H4 (cell line): Measurements from ENCODE around the gene CERCAM. TPM values are rescaled to one million over a fixed set of nuclear protein-coding genes. Genes with fewer than 3 reads are reported as not detected.
"Not testable (repeated sequence)": the region's sequence is repeated elsewhere in the genome, so short reads cannot be mapped to it uniquely, and the experiment has no call there.

Source experiments
- DNase-seq: peaks from one replicate; pipeline ENCODE4 v3.0.0-alpha.2; 2015; ENCODE audit warnings: low spot score
- total RNA-seq: library from RNA; depleted of rRNA; stranded (reverse); fragments of >200 nt; shearing (Covaris generic); gene quantifications from 2 replicates; pipeline ENCODE4 v1.2.3, GENCODE V29; 2014

Gene CERCAM
- total RNA-seq, 1 experiment from 2014 or later, result 19.0 TPM

- peak; percentile 3 for DNase-seq
Measured at GRCh38 chr9:128419061-128419925, 1.4 kb upstream of the CERCAM start.

- DNase-seq, result no peak
Measured at GRCh38 chr9:128420060-128420650, 502 bp upstream of the CERCAM start.

- DNase-seq, result no peak
Measured at GRCh38 chr9:128421482-128421996, 882 bp downstream of the CERCAM start.

GRCh38 chr9:128422022-128422782, 1.5 kb downstream of the CERCAM start:
- DNase-seq, result not testable (repeated sequence)

- peak; percentile 3 for DNase-seq
Measured at GRCh38 chr9:128422783-128423150, 2.1 kb downstream of the CERCAM start.

GRCh38 chr9:128423356-128423755, 2.7 kb downstream of the CERCAM start:
- DNase-seq, result not testable (repeated sequence)

GRCh38 chr9:128424268-128424780, 3.7 kb downstream of the CERCAM start:
- peak; percentile 2 for DNase-seq

GRCh38 chr9:128428644-128429512, 8.2 kb downstream of the CERCAM start:
- peak; percentile 2 for DNase-seq

- no peak for DNase-seq
Measured at GRCh38 chr9:128429513-128430086, 8.9 kb downstream of the CERCAM start.

- DNase-seq, result no peak
Measured at GRCh38 chr9:128431207-128431606, 10.6 kb downstream of the CERCAM start.

GRCh38 chr9:128434340-128434739, 13.7 kb downstream of the CERCAM start:
- no peak for DNase-seq

- DNase-seq, result no peak
Measured at GRCh38 chr9:128435611-128436010, 15.0 kb downstream of the CERCAM start.

- peak; percentile 81 for DNase-seq
Measured at GRCh38 chr9:128438343-128439109, 17.9 kb downstream of the CERCAM start.

- no peak for DNase-seq
Measured at GRCh38 chr9:128439273-128439672, 18.6 kb downstream of the CERCAM start.

- DNase-seq, result no peak
Measured at GRCh38 chr9:128442150-128442549, 21.5 kb downstream of the CERCAM start.

GRCh38 chr9:128446505-128446904, 25.8 kb downstream of the CERCAM start:
- DNase-seq, result not testable (repeated sequence)

- no peak for DNase-seq
Measured at GRCh38 chr9:128448746-128449145, 28.1 kb downstream of the CERCAM start.

- DNase-seq, result no peak
Measured at GRCh38 chr9:128454991-128455390, 34.3 kb downstream of the CERCAM start.

GRCh38 chr9:128455849-128456612, 35.4 kb downstream of the CERCAM start, which contains the start of gene ODF2:
ODF2 (plus strand) TSS chr9:128456006; CDS start chr9:128456092, 86 bp downstream.
- peak; percentile 91 for DNase-seq
